Skin epidermis (tissue), 12 donors: ENCODE measurements around the gene RDH8.

ENCODE experiments used
- H3K27ac ChIP-seq, 21 experiments: fragments of 200-600 bp; sonication (generic) in 11 of 21; one replicate each; pipeline ENCODE4 v1.5.0; 2020; ENCODE audit warnings: mild to moderate bottlenecking in 3 of 21, inconsistent platforms in 2 of 21, moderate library complexity in 2 of 21
- H3K4me3 ChIP-seq, 7 experiments: fragments of 200-600 bp; sonication (generic) in 2 of 7; one replicate each; pipeline ENCODE4 v1.5.0; 2020; ENCODE audit warnings: inconsistent platforms in 2 of 7, mild to moderate bottlenecking in 2 of 7, moderate library complexity in 1 of 7

Gene RDH8

DNA sequence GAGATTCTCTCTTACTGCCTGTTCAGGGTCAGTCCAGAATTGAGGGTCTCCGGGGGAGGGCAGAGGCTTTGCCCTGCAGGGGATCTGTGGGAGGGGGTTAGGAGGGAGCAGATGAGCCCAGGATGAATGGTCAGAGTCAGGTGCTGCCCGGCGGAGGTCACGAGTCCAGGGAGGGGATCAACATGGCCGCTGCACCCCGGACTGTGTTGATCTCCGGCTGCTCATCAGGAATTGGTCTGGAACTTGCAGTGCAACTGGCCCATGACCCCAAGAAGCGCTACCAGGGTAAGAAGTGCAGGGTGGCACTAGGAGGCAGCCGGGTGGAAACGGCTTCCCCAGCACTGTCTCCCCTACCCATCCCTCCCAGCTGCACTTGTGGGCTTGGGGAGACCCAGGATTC, at the start of gene RDH8:
Gene RDH8 (plus strand): TSS at position 168 of the 400 bp plus-strand sequence. CDS start 15 bp downstream, at position 183.
- Histone ChIP-seq H3K4me3 (no peak within 1 kb of the TSS), H3K27ac (peak within 1 kb of the TSS in 8 of 21 experiments; percentile 5 to 87 (median 40))

GRCh38 chr19:9966024-9966423, 47.3 kb upstream of the RDH8 start:
- Histone ChIP-seq H3K27ac (no peak overlapping the region), H3K4me3 (no peak overlapping the region)

DNA sequence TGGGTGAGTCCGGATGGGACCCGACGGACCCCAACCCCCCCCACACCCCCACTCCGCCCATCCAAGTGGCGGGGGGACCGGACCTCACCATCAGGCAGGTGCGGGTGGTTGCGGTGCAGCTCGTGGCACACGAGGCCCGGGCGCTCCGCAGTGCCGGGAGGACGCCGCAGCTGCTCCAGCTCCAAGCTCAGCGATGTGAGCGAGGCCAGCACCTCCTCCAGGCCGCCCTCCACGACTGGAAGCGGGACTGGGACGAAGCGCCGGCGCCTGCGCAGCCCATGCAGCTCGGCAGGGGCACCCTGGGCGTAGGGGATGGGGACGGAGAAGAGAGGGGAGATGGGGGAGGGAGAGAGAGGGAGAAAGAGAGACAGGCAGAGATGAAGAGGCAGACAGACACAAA, 46.8 kb upstream of the RDH8 start:
- no peak overlapping the region for H3K27ac ChIP-seq
- H3K4me3 ChIP-seq = no peak overlapping the region

DNA sequence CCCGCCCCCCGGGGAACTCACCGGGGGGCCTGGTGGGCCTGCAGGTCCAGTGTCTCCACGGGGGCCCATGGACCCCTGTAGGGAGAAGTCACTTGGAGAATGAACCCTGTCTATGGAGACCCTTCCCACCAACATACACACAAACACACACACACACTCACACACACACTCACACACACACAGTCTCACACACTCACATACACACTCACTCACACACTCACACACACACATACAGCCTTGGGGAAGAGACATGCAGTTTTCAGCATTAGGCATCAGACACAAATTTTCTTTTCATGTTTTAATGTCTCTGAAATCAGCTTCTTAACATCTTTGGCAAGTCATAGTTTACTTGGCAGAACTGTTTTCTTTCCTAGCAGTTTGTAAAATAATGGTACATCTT, 46.0 kb upstream of the RDH8 start:
- H3K27ac ChIP-seq = no peak overlapping the region
- no peak overlapping the region for H3K4me3 ChIP-seq

DNA sequence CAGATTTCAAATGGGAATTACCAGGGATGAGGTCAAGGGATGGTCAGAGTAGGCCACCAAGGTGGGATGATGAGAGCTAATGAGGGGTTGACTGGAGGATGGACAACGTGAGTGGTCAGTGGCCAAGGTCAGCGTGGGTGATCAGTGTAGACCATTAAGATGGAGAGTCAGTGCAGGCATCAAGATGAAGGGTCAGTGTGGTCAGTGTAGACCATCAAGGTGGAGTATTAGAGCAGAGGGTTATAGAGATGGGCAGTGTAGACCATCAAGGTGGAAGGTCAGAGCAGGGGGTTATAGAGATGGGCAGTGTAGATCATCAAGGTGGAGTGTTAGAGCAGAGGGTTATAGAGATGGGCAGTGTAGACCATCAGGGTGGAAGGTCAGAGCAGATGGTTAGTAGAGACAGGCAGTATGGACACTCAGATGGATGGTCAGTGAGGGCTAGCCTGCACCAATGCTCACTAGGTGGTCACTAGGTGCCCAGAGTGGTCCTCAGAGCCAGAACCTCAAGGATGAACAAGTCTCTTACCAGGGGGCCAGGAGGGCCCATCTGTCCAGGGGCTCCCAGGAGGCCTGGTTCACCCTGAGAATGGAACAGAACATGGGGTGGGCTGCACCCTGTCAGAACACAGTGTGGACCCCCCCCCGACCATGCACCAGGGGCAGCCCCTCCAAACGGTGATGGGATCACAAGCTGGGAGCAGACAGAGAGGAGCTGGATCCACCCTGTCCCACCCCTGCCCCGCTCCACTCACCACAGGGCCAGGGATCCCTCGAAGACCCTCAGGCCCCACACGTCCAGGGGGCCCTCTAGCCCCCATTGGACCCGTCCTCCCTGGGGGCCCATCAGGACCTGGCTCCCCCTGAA, 44.2 kb upstream of the RDH8 start:
- H3K27ac ChIP-seq = peak overlapping the region in 1 of 21 experiments; percentile 46
- no peak overlapping the region for H3K4me3 ChIP-seq

GRCh38 chr19:9969688-9969975, 43.7 kb upstream of the RDH8 start:
- no peak overlapping the region for H3K27ac ChIP-seq

DNA sequence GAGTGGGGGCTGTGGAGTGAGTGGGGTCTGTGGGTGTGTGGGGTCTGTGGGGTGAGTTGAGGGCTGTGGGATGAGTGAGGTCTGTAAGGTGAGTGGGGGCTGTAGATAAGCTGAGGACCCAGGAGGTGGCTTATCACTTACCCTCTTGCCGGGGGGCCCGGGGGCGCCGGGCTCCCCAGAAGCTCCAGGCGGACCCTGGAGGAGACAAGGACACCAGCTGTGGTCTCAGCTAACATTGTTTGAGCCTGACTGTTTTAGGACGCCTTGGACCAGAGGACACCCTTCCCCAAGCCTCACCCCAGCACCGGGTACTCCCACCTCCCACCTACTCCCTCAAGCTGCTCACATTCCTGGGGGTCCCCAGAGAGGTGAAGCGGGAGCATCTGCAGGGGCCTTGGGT, 42.8 kb upstream of the RDH8 start:
- H3K27ac ChIP-seq = peak overlapping the region in 1 of 21 experiments; percentile 8
- H3K4me3 ChIP-seq = no peak overlapping the region

More at GRCh38 chr19:9969688-9969975, 43.7 kb upstream of the RDH8 start:
- H3K4me3 ChIP-seq = no peak overlapping the region

- Histone ChIP-seq H3K27ac (no peak overlapping the region), H3K4me3 (no peak overlapping the region)
These were observed 42.0 kb upstream of the RDH8 start for GRCh38 chr19:9971166-9971897.

DNA sequence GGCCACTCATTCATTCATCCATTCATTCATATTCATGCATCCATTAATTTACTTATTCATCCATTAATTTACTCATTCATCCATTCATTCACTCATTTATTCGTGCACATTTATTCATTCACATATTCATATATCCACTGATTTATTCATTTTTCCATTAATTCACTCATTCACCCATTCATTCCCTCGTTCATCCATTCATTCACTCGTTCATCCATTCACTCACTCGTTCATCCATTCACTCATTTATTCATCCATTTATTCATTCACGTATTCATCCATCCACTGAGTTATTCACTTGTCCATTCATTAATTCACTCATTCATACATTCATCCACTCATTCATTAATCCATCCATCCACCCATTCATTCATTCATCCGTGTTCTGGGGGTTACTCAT, 41.2 kb upstream of the RDH8 start:
- H3K4me3 ChIP-seq = no peak overlapping the region
- no peak overlapping the region for H3K27ac ChIP-seq

DNA sequence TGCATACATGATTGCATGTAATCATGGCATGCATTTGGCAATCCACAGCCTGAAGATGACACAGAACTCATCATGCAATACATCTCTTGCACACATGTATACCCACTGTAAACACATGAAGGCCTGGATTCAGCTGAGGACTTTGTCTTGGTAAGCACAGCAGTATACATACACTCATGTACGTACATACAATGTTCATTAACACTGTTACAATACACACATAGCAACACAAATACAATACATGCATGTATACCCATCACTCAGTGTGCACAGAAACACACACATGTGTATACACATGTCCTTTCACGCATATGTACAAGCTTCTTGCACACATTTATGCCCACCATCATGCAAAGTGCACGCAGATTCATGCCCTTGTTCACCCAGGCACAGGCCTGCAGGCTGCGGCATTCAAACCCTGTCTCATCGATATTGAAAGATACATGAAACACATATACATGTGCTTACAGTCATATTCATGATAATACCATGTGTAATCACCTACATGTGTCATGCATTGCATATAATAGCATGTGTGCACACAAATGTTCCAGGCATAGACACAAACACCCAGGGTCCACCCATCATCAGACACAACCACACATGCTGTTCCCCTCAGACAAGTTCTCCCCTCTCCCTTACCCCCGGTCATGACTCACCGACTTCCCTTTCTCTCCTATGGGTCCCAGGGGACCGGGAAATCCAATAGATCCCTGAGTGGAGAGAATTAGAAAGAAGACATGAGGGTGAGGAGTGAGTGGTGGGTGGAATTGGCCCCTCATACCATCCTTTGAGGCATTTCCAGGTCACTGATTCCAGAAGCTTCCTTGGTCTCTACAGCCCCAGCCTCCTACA, 31.6 kb upstream of the RDH8 start:
- Histone ChIP-seq H3K4me3 (no peak overlapping the region), H3K27ac (peak overlapping the region in 1 of 21 experiments; percentile 18)

GRCh38 chr19:9986787-9987281, 26.4 kb upstream of the RDH8 start:
- Histone ChIP-seq H3K27ac (peak overlapping the region in 12 of 21 experiments; percentile 14 to 75 (median 46)), H3K4me3 (no peak overlapping the region)

- H3K27ac ChIP-seq = peak overlapping the region in 1 of 21 experiments; percentile 50
- H3K4me3 ChIP-seq = no peak overlapping the region
These were observed 23.8 kb upstream of the RDH8 start for GRCh38 chr19:9989504-9989903.

DNA sequence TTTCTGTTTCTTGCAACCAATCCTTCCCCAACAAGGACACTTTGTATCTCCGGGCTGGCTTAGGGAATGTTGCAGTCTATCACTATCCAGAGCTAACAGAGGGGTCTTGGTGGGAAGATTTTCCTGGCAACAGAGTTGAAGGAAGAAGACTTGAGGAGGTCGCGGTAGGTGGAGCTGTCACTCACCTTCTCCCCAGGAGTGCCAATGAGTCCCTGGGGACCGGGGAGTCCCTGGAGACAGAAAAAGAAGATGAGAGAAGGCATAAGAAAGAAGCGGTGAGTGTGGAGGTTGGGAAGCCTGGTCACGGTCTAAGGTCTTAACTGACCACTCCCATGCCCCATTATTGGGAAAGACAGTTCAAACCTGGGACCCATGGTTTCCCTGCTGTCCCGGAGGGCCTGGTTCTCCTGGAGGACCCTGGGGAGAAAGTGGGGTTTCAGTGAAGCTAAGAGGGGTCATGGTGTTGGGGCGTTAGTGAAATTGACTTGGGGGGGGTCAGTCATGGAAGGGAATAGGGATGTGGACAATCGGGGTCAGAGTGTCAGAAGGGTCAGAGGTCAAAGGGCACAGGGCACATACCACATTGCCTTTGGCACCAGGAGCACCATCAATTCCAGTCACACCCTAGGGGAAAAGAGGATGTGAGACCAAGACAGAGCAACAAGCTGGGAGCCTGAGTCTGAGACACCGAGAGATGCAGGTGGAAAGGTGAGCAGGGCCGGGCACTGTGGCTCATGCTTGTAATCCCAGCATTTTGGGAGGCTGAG, 21.7 kb upstream of the RDH8 start:
- H3K27ac ChIP-seq = no peak overlapping the region

GRCh38 chr19:9995084-9995483, 18.2 kb upstream of the RDH8 start:
- Histone ChIP-seq H3K4me3 (no peak overlapping the region), H3K27ac (peak overlapping the region in 1 of 21 experiments; percentile 44)

More for the DNA sequence above, 21.7 kb upstream of the RDH8 start:
- no peak overlapping the region for H3K4me3 ChIP-seq

DNA sequence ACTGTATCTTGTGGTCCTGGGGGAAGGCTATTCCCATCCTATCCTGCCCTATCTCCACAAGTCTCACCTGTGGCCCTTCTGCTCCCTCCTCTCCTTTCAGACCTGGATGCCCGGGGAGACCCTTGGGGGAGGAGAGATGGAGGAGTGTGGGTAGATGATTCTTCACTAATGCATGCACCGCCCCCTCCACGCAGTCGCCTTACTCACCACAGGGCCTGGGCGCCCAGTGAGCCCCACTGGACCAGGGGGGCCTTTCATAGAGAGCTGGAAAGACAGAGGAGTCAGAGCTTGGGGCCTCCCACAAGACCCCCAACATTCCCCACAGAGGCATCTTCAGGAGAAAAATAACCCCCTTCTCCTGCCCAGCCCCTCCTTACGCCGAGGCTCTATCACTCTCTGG, 17.3 kb upstream of the RDH8 start:
- peak overlapping the region in 1 of 21 experiments; percentile 35 for H3K27ac ChIP-seq

GRCh38 chr19:9996541-9996940, 16.7 kb upstream of the RDH8 start:
- Histone ChIP-seq H3K4me3 (no peak overlapping the region), H3K27ac (peak overlapping the region in 2 of 21 experiments; percentile 20 to 35)

More for the DNA sequence above, 17.3 kb upstream of the RDH8 start:
- H3K4me3 ChIP-seq = no peak overlapping the region

DNA sequence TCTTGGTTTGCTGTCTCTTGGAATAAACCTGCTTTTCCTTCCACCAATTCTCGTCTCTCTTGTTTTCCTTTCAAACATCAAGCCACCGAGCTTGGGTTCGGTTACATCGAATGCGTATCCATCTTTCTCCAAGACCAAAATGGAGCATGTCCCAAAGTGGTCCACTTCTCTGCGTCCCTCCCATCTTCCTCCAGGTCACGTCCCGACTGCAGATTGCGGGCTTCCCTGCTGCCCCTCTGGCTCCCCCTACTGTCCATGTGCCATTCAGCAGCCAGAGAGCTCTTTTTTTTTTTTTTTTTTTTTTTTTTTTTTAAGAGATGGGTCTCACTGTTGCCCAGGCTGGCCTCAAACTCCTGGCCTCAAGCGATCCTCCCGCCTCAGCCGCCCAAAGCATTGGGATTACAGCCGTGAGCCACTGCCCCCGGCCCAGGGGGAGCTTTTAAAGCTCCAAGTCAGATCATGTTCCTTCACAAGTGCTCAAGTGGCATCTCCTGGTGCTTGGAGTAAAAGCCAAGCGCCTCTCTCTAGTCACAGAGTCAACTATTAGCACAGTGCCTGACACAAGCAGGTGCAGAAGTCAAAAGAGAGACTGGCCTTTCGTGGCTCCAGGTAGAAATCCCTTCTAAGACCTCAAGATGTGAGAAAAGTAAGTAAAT, 13.0 kb upstream of the RDH8 start:
- H3K27ac ChIP-seq = peak overlapping the region in 2 of 21 experiments; percentile 16 to 23
- H3K4me3 ChIP-seq = no peak overlapping the region

DNA sequence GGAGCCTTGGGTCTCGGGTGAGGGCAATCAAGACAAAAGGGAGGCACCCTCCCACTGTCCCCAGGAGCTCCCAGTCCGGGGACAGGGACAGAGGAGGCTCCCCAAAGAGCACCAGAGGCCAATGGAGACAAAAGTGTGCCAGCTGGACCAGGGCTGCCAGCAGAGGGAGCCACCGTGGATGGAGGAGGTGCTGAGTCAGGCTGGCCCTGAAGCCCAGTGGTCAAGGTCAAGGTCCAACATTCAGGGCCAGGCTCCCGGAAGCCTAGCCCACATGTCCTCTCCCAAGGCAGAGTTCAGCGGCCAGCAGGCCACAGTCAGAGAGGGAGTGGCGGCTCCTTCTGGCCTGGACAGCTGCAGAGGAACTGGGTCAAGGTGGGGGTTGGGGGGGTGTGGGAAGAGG, 11.4 kb upstream of the RDH8 start:
- H3K27ac ChIP-seq = peak overlapping the region in 4 of 21 experiments; percentile 2 to 23 (median 10)
- no peak overlapping the region for H3K4me3 ChIP-seq

- no peak overlapping the region for H3K4me3 ChIP-seq
- no peak overlapping the region for H3K27ac ChIP-seq
These were observed 10.0 kb upstream of the RDH8 start for GRCh38 chr19:10003271-10003670.
